Prostate gland (tissue), 2 donors: ENCODE data around the gene TMEM117. TPM values are rescaled to one million over a fixed set of nuclear protein-coding genes. Genes with fewer than 3 reads are reported as not detected.

ENCODE experiments used
- DNase-seq: peaks from one replicate; pipeline ENCODE4 v3.0.0-alpha.2; 2019; ENCODE audit warnings: low spot score
- H3K27ac ChIP-seq, 2 donors: fragments of 200-600 bp; sonication (generic); 2 replicates each; pipeline ENCODE4 v1.5.1; 2017 to 2019
- H3K27me3 ChIP-seq: fragments of 200-600 bp; sonication (generic); replicated peaks from 2 replicates; pipeline ENCODE4 v1.5.1; 2019; ENCODE audit not compliant: insufficient read depth
- H3K36me3 ChIP-seq, 2 donors: fragments of 200-600 bp; sonication (generic); 1 replicate in 1 of 2; 2 replicates in 1 of 2; pipeline versions ENCODE4 v1.5.1 to v1.8.1; 2017 to 2019
- H3K4me1 ChIP-seq: fragments of 200-600 bp; sonication (generic); replicated peaks from 2 replicates; pipeline ENCODE4 v1.5.1; 2019
- H3K4me3 ChIP-seq, 2 donors: fragments of 200-600 bp; sonication (generic); 2 replicates each; pipeline ENCODE4 v1.5.1; 2017 to 2019
- H3K9me3 ChIP-seq: fragments of 200-600 bp; sonication (generic); 2 replicates; pipeline ENCODE4 v1.5.1; 2017
- POLR2A ChIP-seq: fragments of 450-650 bp; IDR thresholded peaks from one replicate; pipeline ENCODE4 v1.6.1; 2016; ENCODE audit warnings: antibody characterized with exemption, mild to moderate bottlenecking
- POLR2AphosphoS5 ChIP-seq: sonication (generic); formaldehyde crosslinking; IDR thresholded peaks from one replicate; pipeline ENCODE4 v1.6.1; 2017; ENCODE audit warnings: antibody characterized with exemption
- WGBS: methylation state at CpG from one replicate; pipeline ENCODE4 v1.1.5; 2018; 5-methylcytosine and 5-hydroxymethylcytosine counted together
- intact Hi-C: fragments of 100-400 bp; cut with DNase I; formaldehyde crosslinking; loops from one replicate; pipeline ENCODE4 v1.14.2; 2022
- total RNA-seq, 2 donors: library from RNA; depleted of rRNA; stranded (reverse); fragments of >200 nt; gene quantifications; one replicate each; pipeline ENCODE4 v1.1.0, GENCODE V29; 2016
- TF ChIP-seq, protein P1 (sequence below), 4 experiments: fragments of 200-600 bp in 2 of 4; fragments of 450-650 bp in 2 of 4; sonication (generic) in 2 of 4; IDR thresholded peaks; 1 replicate in 3 of 4; 2 replicates in 1 of 4; pipeline ENCODE4 v1.5.1; 2016 to 2019; ENCODE audit warnings: antibody characterized with exemption in 4 of 4, mild to moderate bottlenecking in 2 of 4, moderate library complexity in 2 of 4

The TMEM117 gene
- total RNA-seq, 2 donors from 2014 or later = 15.5 to 26.5 TPM

DNA sequence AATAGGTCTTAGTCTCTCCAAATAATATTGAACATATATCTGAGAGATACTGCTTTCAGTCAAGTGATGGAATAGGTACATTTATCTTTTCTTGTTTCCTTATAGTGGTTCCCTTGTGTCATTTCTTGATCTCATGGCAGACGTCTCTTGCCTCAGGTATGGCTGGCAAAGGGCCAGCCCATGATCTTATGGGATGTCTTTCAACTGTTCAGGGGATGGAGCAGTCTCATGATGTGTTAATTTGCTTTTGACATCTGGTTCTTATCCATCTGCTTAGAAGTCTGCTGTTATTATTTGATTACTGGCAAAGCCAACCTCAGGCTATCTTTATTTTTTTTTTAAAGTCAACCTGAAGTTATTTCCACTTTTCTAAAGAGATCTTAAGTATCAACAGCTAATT, 262.9 kb downstream of the TMEM117 start:
- no peak for DNase-seq
- TF ChIP-seq, protein P1, sequence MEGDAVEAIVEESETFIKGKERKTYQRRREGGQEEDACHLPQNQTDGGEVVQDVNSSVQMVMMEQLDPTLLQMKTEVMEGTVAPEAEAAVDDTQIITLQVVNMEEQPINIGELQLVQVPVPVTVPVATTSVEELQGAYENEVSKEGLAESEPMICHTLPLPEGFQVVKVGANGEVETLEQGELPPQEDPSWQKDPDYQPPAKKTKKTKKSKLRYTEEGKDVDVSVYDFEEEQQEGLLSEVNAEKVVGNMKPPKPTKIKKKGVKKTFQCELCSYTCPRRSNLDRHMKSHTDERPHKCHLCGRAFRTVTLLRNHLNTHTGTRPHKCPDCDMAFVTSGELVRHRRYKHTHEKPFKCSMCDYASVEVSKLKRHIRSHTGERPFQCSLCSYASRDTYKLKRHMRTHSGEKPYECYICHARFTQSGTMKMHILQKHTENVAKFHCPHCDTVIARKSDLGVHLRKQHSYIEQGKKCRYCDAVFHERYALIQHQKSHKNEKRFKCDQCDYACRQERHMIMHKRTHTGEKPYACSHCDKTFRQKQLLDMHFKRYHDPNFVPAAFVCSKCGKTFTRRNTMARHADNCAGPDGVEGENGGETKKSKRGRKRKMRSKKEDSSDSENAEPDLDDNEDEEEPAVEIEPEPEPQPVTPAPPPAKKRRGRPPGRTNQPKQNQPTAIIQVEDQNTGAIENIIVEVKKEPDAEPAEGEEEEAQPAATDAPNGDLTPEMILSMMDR (IDR thresholded peaks at IDR 0.05) = no peak
- TF ChIP-seq POLR2AphosphoS5 (no peak), POLR2A (no peak)
- Histone ChIP-seq H3K4me1 (no peaks in the 10 kb centered on the region), H3K4me3 (no peak overlapping the region), H3K9me3 (no peaks in the 10 kb centered on the region), H3K27ac (no peak overlapping the region), H3K27me3 (no peaks in the 10 kb centered on the region), H3K36me3 (no peaks in the 10 kb centered on the region)
- intact Hi-C loops = no loop called here
- WGBS = 47% methylated on average over 1 of the region's 1 CpG

DNA sequence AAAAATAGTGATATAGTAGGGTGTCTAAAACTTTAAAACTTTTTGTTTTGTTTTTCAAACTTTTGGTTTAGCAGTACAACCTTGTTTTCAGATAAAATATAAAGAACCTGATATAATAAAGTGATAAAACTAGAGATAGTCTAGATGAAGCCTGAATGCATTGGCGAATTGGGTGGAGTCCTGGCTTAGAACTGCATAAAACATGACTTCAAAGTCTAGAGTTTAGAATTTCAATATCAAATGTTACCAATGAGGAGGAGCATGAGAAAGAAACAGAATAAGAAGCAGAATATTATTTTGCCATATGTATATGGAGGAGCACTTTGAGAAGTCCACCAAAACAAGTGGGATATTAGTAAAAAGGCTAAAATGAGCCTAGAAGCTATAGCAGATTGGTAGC, 263.6 kb downstream of the TMEM117 start:
- WGBS = 92% methylated on average over 1 of the region's 1 CpG
- H3K9me3 ChIP-seq = no peaks in the 10 kb centered on the region
- intact Hi-C loops = no loop called here
- H3K4me1 ChIP-seq = no peaks in the 10 kb centered on the region
- DNase-seq = no peak
- TF ChIP-seq, protein P1 (IDR thresholded peaks at IDR 0.05) = no peak
- H3K27ac ChIP-seq = no peak overlapping the region
- no peak overlapping the region for H3K4me3 ChIP-seq
- H3K27me3 ChIP-seq = no peaks in the 10 kb centered on the region
- H3K36me3 ChIP-seq = no peaks in the 10 kb centered on the region

DNA sequence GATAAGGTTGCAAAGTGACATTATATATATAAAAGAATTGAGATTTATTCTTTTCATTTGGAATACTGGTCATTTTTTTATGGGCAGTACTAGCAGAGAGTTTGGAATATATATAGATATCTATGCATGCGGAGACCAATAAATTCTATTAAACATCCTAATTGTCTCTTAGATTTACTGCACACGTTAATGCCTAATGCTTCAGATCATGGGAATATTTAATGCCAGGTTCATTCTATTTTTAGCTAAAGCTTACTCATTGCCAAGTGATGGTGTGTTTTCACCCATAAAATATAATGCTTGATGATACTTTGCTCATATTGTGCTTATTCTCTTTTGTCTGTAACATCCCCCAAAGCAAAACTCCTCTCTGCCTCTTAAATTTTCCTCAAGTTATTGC, 264.4 kb downstream of the TMEM117 start:
- Histone ChIP-seq H3K4me3 (no peak overlapping the region), H3K27me3 (no peaks in the 10 kb centered on the region), H3K9me3 (no peaks in the 10 kb centered on the region), H3K4me1 (no peaks in the 10 kb centered on the region), H3K27ac (no peak overlapping the region), H3K36me3 (no peaks in the 10 kb centered on the region)
- TF ChIP-seq, protein P1 (IDR thresholded peaks at IDR 0.05) = no peak
- no peak for TF ChIP-seq POLR2AphosphoS5
- intact Hi-C loops = no loop called here
- DNase-seq = no peak
- WGBS = 69% methylated on average over 2 of the region's 2 CpGs

DNA sequence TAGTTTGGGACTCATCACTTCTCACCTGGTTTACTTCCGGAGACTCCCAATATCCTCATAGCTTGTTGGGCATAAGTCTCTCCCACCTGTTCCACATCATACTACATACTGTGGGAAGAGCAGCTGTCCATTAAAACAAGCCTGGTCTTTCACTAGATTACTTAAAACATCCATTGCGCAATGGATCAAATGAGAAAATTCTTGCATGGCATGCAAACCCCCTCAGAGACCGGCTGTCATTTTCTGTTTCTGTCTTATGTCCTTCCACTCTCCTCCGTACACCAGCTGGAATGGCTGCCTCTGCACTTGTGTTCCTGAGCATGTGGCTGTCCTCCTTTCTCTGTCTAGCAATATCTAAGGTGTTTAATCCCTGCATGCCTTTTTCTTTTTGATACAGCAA, 265.6 kb downstream of the TMEM117 start:
- DNase-seq = no peak
- Histone ChIP-seq H3K9me3 (no peaks in the 10 kb centered on the region), H3K4me3 (no peak overlapping the region), H3K4me1 (no peaks in the 10 kb centered on the region), H3K27me3 (no peaks in the 10 kb centered on the region), H3K36me3 (no peaks in the 10 kb centered on the region), H3K27ac (no peak overlapping the region)
- WGBS = 99% methylated on average over 4 of the region's 4 CpGs
- intact Hi-C loops = no loop called here
- TF ChIP-seq POLR2A = no peak
- TF ChIP-seq, protein P1 (IDR thresholded peaks at IDR 0.05) = no peak
- no peak for TF ChIP-seq POLR2AphosphoS5

DNA sequence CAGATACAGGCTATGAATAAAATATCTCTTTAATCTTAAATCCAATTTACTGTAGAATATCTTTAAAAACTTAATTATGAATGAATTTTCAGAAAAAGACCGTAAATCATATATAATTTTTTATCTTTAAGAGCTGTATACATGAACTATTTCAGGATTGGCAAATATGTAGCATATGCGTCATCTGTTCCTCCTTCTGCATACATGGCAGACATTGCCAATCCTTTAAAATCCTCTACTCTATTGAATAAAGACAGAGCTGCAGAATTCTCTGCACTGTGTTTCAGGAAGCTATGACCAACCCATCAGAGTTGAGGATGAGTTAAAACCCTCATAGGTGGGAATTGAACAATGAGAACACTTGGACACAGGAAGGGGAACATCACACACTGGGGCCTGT, 279.0 kb downstream of the TMEM117 start:
- Histone ChIP-seq H3K27ac (no peak overlapping the region), H3K4me3 (no peak overlapping the region), H3K9me3 (no peaks in the 10 kb centered on the region), H3K4me1 (no peaks in the 10 kb centered on the region), H3K27me3 (no peaks in the 10 kb centered on the region), H3K36me3 (no peaks in the 10 kb centered on the region)
- 93% methylated on average over 2 of the region's 2 CpGs for WGBS
- no peak for DNase-seq
- TF ChIP-seq POLR2AphosphoS5 = no peak
- TF ChIP-seq POLR2A = no peak
- TF ChIP-seq, protein P1 (IDR thresholded peaks at IDR 0.05) = no peak
- intact Hi-C loops = no loop called here
